B cell (primary cell): ENCODE data around the gene ITGB3. TPM values are rescaled to one million over a fixed set of nuclear protein-coding genes. Genes with fewer than 3 reads are reported as not detected.
A peak's percentile ranks its signal among the peaks of the same experiment; 100 is the strongest.

Source experiments
- ATAC-seq: fragments of 200-7000 bp; cut with Tn5 transposase; one replicate; pipeline ENCODE4 v1.10.0; 2021; ENCODE audit warnings: low read depth, mild to moderate bottlenecking, moderate number of reproducible peaks, moderate library complexity
- CTCF ChIA-PET: fragments of 350-600 bp; sonication (Branson Sonifier 250); formaldehyde crosslinking; loops from one replicate; lab custom pipeline; 2021; ENCODE audit warnings: antibody characterized with exemption, inconsistent platforms; lab: Charles Lee
- POLR2A ChIA-PET: fragments of 350-600 bp; sonication (Branson Sonifier 250); formaldehyde crosslinking; loops from one replicate; lab custom pipeline; 2021; ENCODE audit warnings: antibody characterized with exemption; lab: Charles Lee
- DNase-seq: peaks from one replicate; pipeline ENCODE4 v3.0.0; 2013
- H2AFZ ChIP-seq: 2 replicates; pipeline ENCODE4 v1.6.1; 2012; ENCODE audit warnings: mild to moderate bottlenecking, low read depth, low read length; ENCODE audit not compliant: insufficient read depth, poor library complexity, severe bottlenecking
- H3K27ac ChIP-seq, 2 donors: 1 replicate in 1 of 2; 2 replicates in 1 of 2; pipeline ENCODE4 v1.5.1; 2012 to 2013; ENCODE audit warnings: low read length in 2 of 2, mild to moderate bottlenecking in 2 of 2, moderate library complexity in 1 of 2
- H3K27me3 ChIP-seq, 4 experiments: fragments of 200-600 bp in 1 of 4; sonication (generic) in 1 of 4; replicated peaks in 1 of 4; 1 replicate in 2 of 4; 2 replicates in 2 of 4; pipeline versions ENCODE4 v1.6.1 to v1.7.0; 2013 to 2016; ENCODE audit warnings: low read length in 3 of 4, mild to moderate bottlenecking in 2 of 4, mixed read lengths in 1 of 4, moderate library complexity in 1 of 4; ENCODE audit not compliant: insufficient read depth in 4 of 4, control insufficient read depth in 3 of 4; ENCODE audit errors: control extremely low read depth in 1 of 4
- H3K36me3 ChIP-seq, 2 experiments: replicated peaks in 1 of 2; 1 replicate in 1 of 2; 2 replicates in 1 of 2; pipeline versions ENCODE4 v1.6.1 to v1.7.1; 2013; ENCODE audit warnings: low read length in 1 of 2; ENCODE audit not compliant: insufficient read depth in 2 of 2, control insufficient read depth in 1 of 2; ENCODE audit errors: control extremely low read depth in 1 of 2, extremely low read depth in 1 of 2
- H3K4me1 ChIP-seq, 2 donors: fragments of 200-600 bp in 1 of 2; sonication (generic) in 1 of 2; 1 replicate in 1 of 2; 2 replicates in 1 of 2; pipeline versions ENCODE4 v1.5.1 to v1.6.1; 2013 to 2017; ENCODE audit warnings: low read length in 2 of 2; ENCODE audit not compliant: control insufficient read depth in 2 of 2, insufficient read depth in 2 of 2
- H3K4me2 ChIP-seq: replicated peaks from 2 replicates; pipeline ENCODE3; 2012; ENCODE audit warnings: mild to moderate bottlenecking, low read depth, low read length; ENCODE audit not compliant: poor library complexity, severe bottlenecking
- H3K4me3 ChIP-seq, 5 experiments: fragments of 200-600 bp in 1 of 5; sonication (generic) in 1 of 5; 1 replicate in 3 of 5; 2 replicates in 2 of 5; pipeline versions ENCODE4 v1.5.1 to v1.7.0; 2011 to 2016; ENCODE audit warnings: low read length in 4 of 5, mild to moderate bottlenecking in 4 of 5, low read depth in 2 of 5, control low read depth in 1 of 5, moderate library complexity in 1 of 5; ENCODE audit not compliant: insufficient read depth in 1 of 5; ENCODE audit errors: control extremely low read depth in 1 of 5, extremely low read depth in 1 of 5
- H3K79me2 ChIP-seq: fragments of 200-600 bp; sonication (generic); one replicate; pipeline ENCODE4 v1.6.0; 2016; ENCODE audit warnings: low read length; ENCODE audit not compliant: control insufficient read depth, insufficient read depth
- H3K9ac ChIP-seq: fragments of 200-600 bp; sonication (generic); 2 replicates; pipeline ENCODE4 v1.6.1; 2017; ENCODE audit warnings: mild to moderate bottlenecking, low read length, moderate library complexity
- H3K9me3 ChIP-seq, 3 donors: one replicate each; pipeline versions ENCODE4 v1.6.1 to v1.7.1; 2013; ENCODE audit warnings: low read length in 2 of 3; ENCODE audit not compliant: control insufficient read depth in 2 of 3, insufficient read depth in 1 of 3; ENCODE audit errors: control extremely low read depth in 1 of 3
- H4K20me1 ChIP-seq: 2 replicates; pipeline ENCODE4 v1.6.0; 2012; ENCODE audit warnings: mild to moderate bottlenecking, low read length; ENCODE audit not compliant: insufficient read depth, control insufficient read depth, poor library complexity, severe bottlenecking
- H3K27ac Mint-ChIP-seq: one replicate; pipeline ENCODE4 v1.8.0; 2021; ENCODE audit warnings: mixed read lengths
- H3K27me3 Mint-ChIP-seq: one replicate; pipeline ENCODE4 v1.8.0; 2021; ENCODE audit warnings: mixed read lengths
- H3K4me1 Mint-ChIP-seq: one replicate; pipeline ENCODE4 v1.8.0; 2021; ENCODE audit warnings: mixed read lengths
- H3K4me3 Mint-ChIP-seq: one replicate; pipeline ENCODE4 v1.8.0; 2021; ENCODE audit warnings: mixed read lengths
- H3K9me3 Mint-ChIP-seq: one replicate; pipeline ENCODE4 v1.8.0; 2022; ENCODE audit warnings: mixed read lengths; ENCODE audit not compliant: insufficient read depth
- CTCF ChIP-seq: fragments of 200-600 bp; IDR thresholded peaks from one replicate; pipeline ENCODE4 v1.8.0; 2022; ENCODE audit warnings: antibody characterized with exemption, mild to moderate bottlenecking
- EZH2 ChIP-seq: IDR thresholded peaks from 2 replicates; pipeline ENCODE4 v1.6.1; 2012; ENCODE audit warnings: borderline replicate concordance, low read depth, mild to moderate bottlenecking, moderate library complexity, low read length; ENCODE audit not compliant: insufficient read depth, poor library complexity, severe bottlenecking
- WGBS: methylation state at CpG from one replicate; pipeline ENCODE4 v1.1.5; 2013; ENCODE audit warnings: missing lambda C conversion rate; ENCODE audit not compliant: insufficient coverage; 5-methylcytosine and 5-hydroxymethylcytosine counted together
- intact Hi-C: fragments of 100-400 bp; cut with micrococcal nuclease; formaldehyde crosslinking; loops from one replicate; pipeline ENCODE4 v1.10.0; 2022
- polyA plus RNA-seq: library from polyadenylated mRNA; depleted of rRNA; stranded (reverse); fragments of >200 nt; gene quantifications from 2 replicates; pipeline ENCODE4 v1.2.3, GENCODE V29; 2012
- total RNA-seq, 2 donors: library from RNA; stranded (reverse); fragments of 120-200 nt in 1 of 2; gene quantifications; 1 replicate in 1 of 2; 2 replicates in 1 of 2; pipeline versions ENCODE4 v1.2.3 to v1.2.4, GENCODE V29; 2013 to 2022

The ITGB3 gene
- total and polyA plus RNA-seq, 2 donors (not counting 1 experiment from before 2014, with no cell fraction given) = 0.07 to 11.4 TPM

- peaks cover 41% of the 10 kb centered on the region for H3K4me1 Mint-ChIP-seq
- H3K9me3 Mint-ChIP-seq = no peaks in the 10 kb centered on the region
- Histone ChIP-seq H3K36me3 (no peaks in the 10 kb centered on the region), H3K27ac (no peak overlapping the region), H4K20me1 (no peaks in the 10 kb centered on the region), H3K4me3 (no peak overlapping the region), H3K4me2 (peak overlapping the region; percentile 53), H3K9me3 (peaks cover 0 to 14% (median 0%) of the 10 kb centered on the region in 3 donors), H3K9ac (no peak overlapping the region), H3K4me1 (peaks cover 37 to 49% of the 10 kb centered on the region in 2 donors), H3K79me2 (no peaks in the 10 kb centered on the region), H3K27me3 (no peaks in the 10 kb centered on the region), H2AFZ (no peak overlapping the region)
- H3K4me3 Mint-ChIP-seq = no peak overlapping the region
- no peak for ATAC-seq
- 93% methylated on average over 14 of the region's 21 CpGs for WGBS
- intact Hi-C loops = loop anchor here (5.0 kb wide), 1 partner anchor 33 kb away; the partner anchor contains the start of gene CDC27
- DNase-seq = no peak
- TF ChIP-seq CTCF = no peak
- CTCF ChIA-PET = interaction anchor here (0.8 to 3.6 kb wide), 8 partner anchors 9 to 96 kb away, joined by 3 to 27 read pairs (median 4); partner anchors contain the start of gene MYL4
- POLR2A ChIA-PET = no interaction called here
- peak overlapping the region; percentile 46 for H3K27ac Mint-ChIP-seq
- no peaks in the 10 kb centered on the region for H3K27me3 Mint-ChIP-seq
Measured at GRCh38 chr17:47219621-47220475, 33.8 kb upstream of the ITGB3 start.

GRCh38 chr17:47220531-47220999 lies 33.1 kb upstream of the ITGB3 start:
- intact Hi-C loops = loop anchor here (5.0 kb wide), 1 partner anchor 33 kb away; the partner anchor contains the start of gene CDC27

More at GRCh38 chr17:47220531-47220999, 33.1 kb upstream of the ITGB3 start:
- Histone ChIP-seq H3K27ac (no peak overlapping the region), H3K79me2 (no peaks in the 10 kb centered on the region), H3K36me3 (no peaks in the 10 kb centered on the region), H3K4me2 (peak overlapping the region; percentile 34), H3K27me3 (no peaks in the 10 kb centered on the region), H3K4me1 (peaks cover 37 to 49% of the 10 kb centered on the region in 2 donors), H2AFZ (peak overlapping the region; percentile 52), H3K4me3 (no peak overlapping the region), H4K20me1 (no peaks in the 10 kb centered on the region), H3K9me3 (peaks cover 0 to 14% (median 0%) of the 10 kb centered on the region in 3 donors), H3K9ac (no peak overlapping the region)
- no peak for ATAC-seq
- ChIA-PET POLR2A (no interaction called here), CTCF (interaction anchor here (0.9 to 3.6 kb wide), 5 partner anchors 9 to 95 kb away, joined by 3 to 27 read pairs (median 6); partner anchors contain the start of gene MYL4)
- Mint-ChIP-seq H3K4me3 (peak overlapping the region; percentile 42), H3K9me3 (no peaks in the 10 kb centered on the region), H3K27me3 (no peaks in the 10 kb centered on the region), H3K4me1 (peaks cover 41% of the 10 kb centered on the region), H3K27ac (peak overlapping the region; percentile 5)
- DNase-seq = no peak
- WGBS = 0% methylated on average over 2 of the region's 7 CpGs
- TF ChIP-seq CTCF = no peak
- TF ChIP-seq EZH2 = no peak
